ENCODE results near the gene SRBD1.

DNA sequence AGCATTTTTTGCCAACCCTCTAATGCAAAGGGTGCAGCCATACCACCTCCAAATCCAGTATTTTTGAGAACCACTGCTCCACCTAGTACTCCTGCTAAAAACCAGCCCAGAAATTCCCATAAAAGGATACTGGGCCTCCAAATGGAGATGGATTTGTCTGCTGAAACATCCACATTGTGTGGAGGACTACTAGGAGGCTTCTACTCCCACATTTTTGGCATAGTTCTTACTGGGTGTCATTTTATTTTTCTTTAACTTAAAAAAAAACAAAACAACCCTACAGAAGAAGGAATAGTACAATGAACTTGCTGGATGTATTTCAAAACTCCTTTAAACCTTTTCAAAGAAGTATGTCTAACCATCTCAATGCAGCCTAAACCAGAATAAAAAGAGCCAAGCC lies 219.2 kb downstream of the SRBD1 start:
- no peak for TF ChIP-seq EZH2phosphoT487 (IDR thresholded peaks at IDR 0.05; ENCODE audit: low read depth)
- TF ChIP-seq, protein P1, sequence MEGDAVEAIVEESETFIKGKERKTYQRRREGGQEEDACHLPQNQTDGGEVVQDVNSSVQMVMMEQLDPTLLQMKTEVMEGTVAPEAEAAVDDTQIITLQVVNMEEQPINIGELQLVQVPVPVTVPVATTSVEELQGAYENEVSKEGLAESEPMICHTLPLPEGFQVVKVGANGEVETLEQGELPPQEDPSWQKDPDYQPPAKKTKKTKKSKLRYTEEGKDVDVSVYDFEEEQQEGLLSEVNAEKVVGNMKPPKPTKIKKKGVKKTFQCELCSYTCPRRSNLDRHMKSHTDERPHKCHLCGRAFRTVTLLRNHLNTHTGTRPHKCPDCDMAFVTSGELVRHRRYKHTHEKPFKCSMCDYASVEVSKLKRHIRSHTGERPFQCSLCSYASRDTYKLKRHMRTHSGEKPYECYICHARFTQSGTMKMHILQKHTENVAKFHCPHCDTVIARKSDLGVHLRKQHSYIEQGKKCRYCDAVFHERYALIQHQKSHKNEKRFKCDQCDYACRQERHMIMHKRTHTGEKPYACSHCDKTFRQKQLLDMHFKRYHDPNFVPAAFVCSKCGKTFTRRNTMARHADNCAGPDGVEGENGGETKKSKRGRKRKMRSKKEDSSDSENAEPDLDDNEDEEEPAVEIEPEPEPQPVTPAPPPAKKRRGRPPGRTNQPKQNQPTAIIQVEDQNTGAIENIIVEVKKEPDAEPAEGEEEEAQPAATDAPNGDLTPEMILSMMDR (IDR thresholded peaks at IDR 0.05; ENCODE audit: low read depth, low read length), result no peak

Data from OCI-LY3 (cell line).